Skeletal muscle tissue (tissue), 4 donors: Measurements from ENCODE around the gene IER3. TPM values are rescaled to one million over a fixed set of nuclear protein-coding genes. Genes with fewer than 3 reads are reported as not detected.

ENCODE experiments used
- H3K27ac ChIP-seq: one replicate; pipeline ENCODE4 v1.7.0; 2013; ENCODE audit warnings: mild to moderate bottlenecking, low read depth, low read length, inconsistent platforms
- H3K27me3 ChIP-seq, 3 donors: one replicate each; pipeline ENCODE4 v1.7.0; 2013; ENCODE audit warnings: low read length in 3 of 3; ENCODE audit not compliant: control insufficient read depth in 3 of 3, insufficient read depth in 3 of 3
- H3K36me3 ChIP-seq, 3 donors: one replicate each; pipeline ENCODE4 v1.7.0; 2013; ENCODE audit warnings: low read length in 3 of 3; ENCODE audit not compliant: control insufficient read depth in 3 of 3, insufficient read depth in 3 of 3
- H3K4me1 ChIP-seq, 3 donors: one replicate each; pipeline ENCODE4 v1.7.0; 2013; ENCODE audit warnings: low read length in 3 of 3, mild to moderate bottlenecking in 3 of 3; ENCODE audit not compliant: control insufficient read depth in 3 of 3, insufficient read depth in 3 of 3
- H3K4me3 ChIP-seq, 3 donors: one replicate each; pipeline ENCODE4 v1.7.0; 2013; ENCODE audit warnings: low read length in 3 of 3
- H3K9ac ChIP-seq, 3 donors: one replicate each; pipeline ENCODE4 v1.7.0; 2013; ENCODE audit warnings: low read length in 3 of 3, mild to moderate bottlenecking in 3 of 3, moderate library complexity in 2 of 3, low read depth in 1 of 3
- H3K9me3 ChIP-seq, 3 donors: one replicate each; pipeline ENCODE4 v1.7.0; 2013; ENCODE audit warnings: low read length in 3 of 3; ENCODE audit not compliant: control insufficient read depth in 3 of 3
- total RNA-seq: library from RNA; depleted of rRNA; stranded (reverse); fragments of >200 nt; gene quantifications from one replicate; pipeline ENCODE4 v1.2.3, GENCODE V29; 2014
- donor health status: Osteomylitis.

Gene IER3
- total RNA-seq, 1 donor from 2014 or later, result 4.2 TPM

GRCh38 chr6:30780642-30780920 is 36.2 kb upstream of the IER3 start:
- Histone ChIP-seq H3K9me3 (no peaks in the 10 kb centered on the region), H3K4me3 (no peak overlapping the region), H3K27ac (peak overlapping the region; percentile 90), H3K27me3 (no peaks in the 10 kb centered on the region), H3K36me3 (no peaks in the 10 kb centered on the region), H3K4me1 (peaks cover 31 to 45% (median 38%) of the 10 kb centered on the region in 3 donors), H3K9ac (no peak overlapping the region)

GRCh38 chr6:30779850-30780641 is 35.7 kb upstream of the IER3 start:
- Histone ChIP-seq H3K27me3 (no peaks in the 10 kb centered on the region), H3K4me3 (no peak overlapping the region), H3K4me1 (peaks cover 31 to 45% (median 38%) of the 10 kb centered on the region in 3 donors), H3K36me3 (no peaks in the 10 kb centered on the region), H3K27ac (peak overlapping the region; percentile 72), H3K9ac (no peak overlapping the region), H3K9me3 (no peaks in the 10 kb centered on the region)

- Histone ChIP-seq H3K27me3 (no peaks in the 10 kb centered on the region), H3K4me1 (peaks cover 31 to 50% (median 43%) of the 10 kb centered on the region in 3 donors), H3K36me3 (no peaks in the 10 kb centered on the region), H3K27ac (peak overlapping the region; percentile 72), H3K4me3 (no peak overlapping the region), H3K9ac (no peak overlapping the region), H3K9me3 (no peaks in the 10 kb centered on the region)
These were observed 33.8 kb upstream of the IER3 start for GRCh38 chr6:30778001-30778635.

- Histone ChIP-seq H3K36me3 (no peaks in the 10 kb centered on the region), H3K4me3 (no peak overlapping the region), H3K9me3 (no peaks in the 10 kb centered on the region), H3K27ac (no peak overlapping the region), H3K4me1 (peaks cover 27 to 44% (median 36%) of the 10 kb centered on the region in 3 donors), H3K27me3 (no peaks in the 10 kb centered on the region), H3K9ac (no peak overlapping the region)
These were observed 32.8 kb upstream of the IER3 start for GRCh38 chr6:30777155-30777485.

GRCh38 chr6:30776390-30777154 is 32.2 kb upstream of the IER3 start:
- Histone ChIP-seq H3K9ac (no peak overlapping the region), H3K27me3 (no peaks in the 10 kb centered on the region), H3K9me3 (no peaks in the 10 kb centered on the region), H3K4me3 (no peak overlapping the region), H3K4me1 (peaks cover 23 to 39% (median 30%) of the 10 kb centered on the region in 3 donors), H3K36me3 (no peaks in the 10 kb centered on the region), H3K27ac (no peak overlapping the region)

- Histone ChIP-seq H3K4me3 (no peak overlapping the region), H3K36me3 (no peaks in the 10 kb centered on the region), H3K4me1 (peaks cover 14 to 26% (median 18%) of the 10 kb centered on the region in 3 donors), H3K9me3 (no peaks in the 10 kb centered on the region), H3K27me3 (no peaks in the 10 kb centered on the region), H3K9ac (no peak overlapping the region), H3K27ac (no peak overlapping the region)
These were observed 30.8 kb upstream of the IER3 start for GRCh38 chr6:30775104-30775503.

GRCh38 chr6:30774701-30775100 is 30.4 kb upstream of the IER3 start:
- no peak overlapping the region for H3K4me3 ChIP-seq
- peaks cover 12 to 26% (median 16%) of the 10 kb centered on the region in 3 donors for H3K4me1 ChIP-seq
- no peak overlapping the region for H3K9ac ChIP-seq
- H3K9me3 ChIP-seq, result no peaks in the 10 kb centered on the region
- H3K27me3 ChIP-seq, result no peaks in the 10 kb centered on the region
- no peaks in the 10 kb centered on the region for H3K36me3 ChIP-seq
- H3K27ac ChIP-seq, result no peak overlapping the region

- Histone ChIP-seq H3K36me3 (no peaks in the 10 kb centered on the region), H3K4me3 (no peak overlapping the region), H3K9ac (no peak overlapping the region), H3K27me3 (no peaks in the 10 kb centered on the region), H3K27ac (no peak overlapping the region), H3K4me1 (peaks cover 10 to 22% (median 16%) of the 10 kb centered on the region in 3 donors), H3K9me3 (no peaks in the 10 kb centered on the region)
These were observed 26.2 kb upstream of the IER3 start for GRCh38 chr6:30770592-30770991.

- H3K27me3 ChIP-seq, result no peaks in the 10 kb centered on the region
- H3K9me3 ChIP-seq, result no peaks in the 10 kb centered on the region
- H3K36me3 ChIP-seq, result no peaks in the 10 kb centered on the region
- H3K4me1 ChIP-seq, result peaks cover 10 to 22% (median 16%) of the 10 kb centered on the region in 3 donors
- no peak overlapping the region for H3K27ac ChIP-seq
- no peak overlapping the region for H3K4me3 ChIP-seq
- no peak overlapping the region for H3K9ac ChIP-seq
These were observed 25.6 kb upstream of the IER3 start for GRCh38 chr6:30769853-30770524.
